Measurements from ENCODE around the gene PRR16.

Gene PRR16

DNA sequence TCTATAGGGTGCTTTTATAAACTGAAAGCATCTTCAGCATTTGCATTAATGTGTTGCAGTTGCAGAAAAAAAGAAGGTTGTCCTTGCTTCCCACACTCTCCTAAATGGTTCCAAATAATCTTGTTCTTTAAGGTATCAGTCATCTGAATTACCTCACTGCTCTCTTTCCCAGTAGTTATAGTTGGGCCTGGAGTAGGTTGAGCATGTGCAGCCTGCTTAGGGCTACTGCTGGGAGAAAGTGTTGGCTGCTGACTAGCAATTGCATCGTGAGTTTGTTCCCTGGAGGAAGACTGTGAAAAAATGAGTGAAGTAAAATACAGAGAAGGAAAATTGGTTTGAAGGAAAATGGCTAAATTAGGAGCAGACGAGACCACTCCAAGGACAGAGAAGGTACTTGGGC, 74.5 kb downstream of the PRR16 start:
- no peak overlapping the region for H3K27ac ChIP-seq (ENCODE audit: low read length)
- H3K36me3 ChIP-seq (ENCODE audit: control insufficient read depth in 2 of 2, insufficient read depth in 2 of 2, low read length in 2 of 2) = no peaks in the 10 kb centered on the region
- H3K27me3 ChIP-seq (ENCODE audit: control insufficient read depth in 1 of 2, insufficient read depth in 2 of 2, low read length in 2 of 2) = no peaks in the 10 kb centered on the region
- no peak overlapping the region for H3K9ac ChIP-seq (ENCODE audit: low read length in 2 of 2)
- no peak overlapping the region for H3K4me3 ChIP-seq (ENCODE audit: low read length in 2 of 2)
- no peaks in the 10 kb centered on the region for H3K4me1 ChIP-seq (ENCODE audit: control insufficient read depth, insufficient read depth, low read length)
- peaks cover 0 to 2% of the 10 kb centered on the region in 2 donors for H3K9me3 ChIP-seq (ENCODE audit: control insufficient read depth in 2 of 2, low read length in 2 of 2)

DNA sequence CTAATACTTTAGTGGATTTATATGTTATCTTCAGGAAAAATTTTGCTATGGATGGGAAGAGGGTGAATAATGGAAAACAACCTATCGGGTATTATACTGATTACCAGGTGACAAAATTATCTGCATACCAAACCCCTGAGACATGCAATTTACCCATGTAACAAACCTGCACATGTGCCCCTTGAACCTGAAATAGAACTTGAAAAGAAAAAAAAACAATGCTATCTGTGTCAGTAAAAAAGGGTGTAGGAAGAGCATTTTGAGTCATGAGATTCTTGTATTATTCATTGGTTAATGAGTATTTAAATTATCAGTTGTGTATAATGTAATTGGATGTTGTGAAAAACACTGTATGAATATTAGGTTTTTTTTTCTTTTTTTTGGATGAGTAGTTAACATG, 75.4 kb downstream of the PRR16 start:
- no peaks in the 10 kb centered on the region for H3K4me1 ChIP-seq (ENCODE audit: control insufficient read depth, insufficient read depth, low read length)
- H3K9me3 ChIP-seq (ENCODE audit: control insufficient read depth in 2 of 2, low read length in 2 of 2) = peaks cover 0 to 2% of the 10 kb centered on the region in 2 donors
- H3K4me3 ChIP-seq (ENCODE audit: low read length in 2 of 2) = no peak overlapping the region
- no peaks in the 10 kb centered on the region for H3K27me3 ChIP-seq (ENCODE audit: control insufficient read depth in 1 of 2, insufficient read depth in 2 of 2, low read length in 2 of 2)
- H3K36me3 ChIP-seq (ENCODE audit: control insufficient read depth in 2 of 2, insufficient read depth in 2 of 2, low read length in 2 of 2) = no peaks in the 10 kb centered on the region
- H3K27ac ChIP-seq (ENCODE audit: low read length) = no peak overlapping the region
- H3K9ac ChIP-seq (ENCODE audit: low read length in 2 of 2) = no peak overlapping the region

DNA sequence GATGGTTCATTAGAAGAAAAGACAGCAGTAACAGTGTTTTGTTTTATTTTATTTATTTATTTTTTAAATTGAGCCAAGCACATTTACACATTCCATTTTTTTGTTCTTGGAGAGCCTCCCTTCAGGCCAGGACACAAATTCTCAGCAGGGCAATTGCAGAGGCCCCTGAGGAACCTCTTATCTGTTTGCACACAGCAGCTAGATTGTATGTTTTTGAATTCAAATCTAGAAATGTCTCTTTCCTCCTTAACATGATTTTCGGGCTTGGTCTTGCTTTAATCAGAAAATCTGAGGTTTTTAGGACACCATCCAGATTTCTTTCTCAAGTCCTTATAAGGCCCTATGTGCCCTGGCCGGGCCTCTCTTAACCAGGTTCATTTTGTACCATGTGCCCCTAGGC, 76.0 kb downstream of the PRR16 start:
- Histone ChIP-seq H3K9me3 (ENCODE audit: control insufficient read depth in 2 of 2, low read length in 2 of 2) (peaks cover 0 to 2% of the 10 kb centered on the region in 2 donors), H3K4me3 (ENCODE audit: low read length in 2 of 2) (no peak overlapping the region), H3K27me3 (ENCODE audit: control insufficient read depth in 1 of 2, insufficient read depth in 2 of 2, low read length in 2 of 2) (no peaks in the 10 kb centered on the region), H3K4me1 (ENCODE audit: control insufficient read depth, insufficient read depth, low read length) (no peaks in the 10 kb centered on the region), H3K27ac (ENCODE audit: low read length) (no peak overlapping the region), H3K36me3 (ENCODE audit: control insufficient read depth in 2 of 2, insufficient read depth in 2 of 2, low read length in 2 of 2) (no peaks in the 10 kb centered on the region), H3K9ac (ENCODE audit: low read length in 2 of 2) (no peak overlapping the region)

DNA sequence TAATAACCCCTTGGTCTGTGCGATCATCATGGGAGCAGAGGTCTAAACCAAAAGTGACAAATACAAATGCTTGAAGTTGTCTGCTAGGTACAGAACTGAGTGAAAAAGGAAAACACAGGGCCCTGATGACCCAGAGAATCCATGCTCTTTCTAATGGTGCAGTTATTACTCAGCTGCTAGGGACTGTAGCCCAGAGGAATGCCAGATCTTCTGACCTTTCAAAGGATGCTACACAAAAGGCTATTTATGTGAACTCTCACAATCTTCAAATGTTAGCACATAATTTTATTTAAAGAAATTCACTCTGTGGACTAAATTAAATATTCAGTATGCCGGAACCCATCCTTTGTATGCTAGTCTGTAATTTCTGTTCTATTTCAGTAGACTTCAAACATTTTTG, 79.9 kb downstream of the PRR16 start:
- Histone ChIP-seq H3K27me3 (ENCODE audit: control insufficient read depth in 1 of 2, insufficient read depth in 2 of 2, low read length in 2 of 2) (no peaks in the 10 kb centered on the region), H3K36me3 (ENCODE audit: control insufficient read depth in 2 of 2, insufficient read depth in 2 of 2, low read length in 2 of 2) (no peaks in the 10 kb centered on the region)

DNA sequence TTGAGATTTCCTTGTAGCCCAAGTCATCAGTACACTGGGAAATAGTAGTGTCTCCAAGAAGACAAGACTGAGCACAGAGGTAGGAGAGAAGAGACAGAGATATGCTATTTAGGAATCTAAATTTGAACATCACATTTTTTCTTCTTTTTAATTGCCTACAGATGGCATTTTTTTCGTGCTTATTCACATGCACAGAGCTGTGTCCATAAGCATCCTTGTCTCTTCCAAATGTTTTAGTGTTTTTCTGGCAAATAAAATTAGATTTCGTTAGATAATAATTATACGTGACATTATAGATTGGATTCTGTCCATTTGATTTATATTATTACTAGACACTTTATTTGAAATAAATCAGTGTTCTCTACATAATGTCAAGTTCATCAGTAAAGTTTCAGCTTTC, 80.9 kb downstream of the PRR16 start:
- Histone ChIP-seq H3K27me3 (ENCODE audit: control insufficient read depth in 1 of 2, insufficient read depth in 2 of 2, low read length in 2 of 2) (no peaks in the 10 kb centered on the region), H3K4me1 (ENCODE audit: control insufficient read depth, insufficient read depth, low read length) (no peaks in the 10 kb centered on the region), H3K36me3 (ENCODE audit: control insufficient read depth in 2 of 2, insufficient read depth in 2 of 2, low read length in 2 of 2) (no peaks in the 10 kb centered on the region), H3K9me3 (ENCODE audit: control insufficient read depth in 2 of 2, low read length in 2 of 2) (no peaks in the 10 kb centered on the region), H3K9ac (ENCODE audit: low read length in 2 of 2) (no peak overlapping the region), H3K27ac (ENCODE audit: low read length) (no peak overlapping the region), H3K4me3 (ENCODE audit: low read length in 2 of 2) (no peak overlapping the region)

More for the DNA sequence above, 79.9 kb downstream of the PRR16 start:
- H3K9me3 ChIP-seq (ENCODE audit: control insufficient read depth in 2 of 2, low read length in 2 of 2) = no peaks in the 10 kb centered on the region
- no peak overlapping the region for H3K9ac ChIP-seq (ENCODE audit: low read length in 2 of 2)
- H3K4me3 ChIP-seq (ENCODE audit: low read length in 2 of 2) = no peak overlapping the region
- H3K4me1 ChIP-seq (ENCODE audit: control insufficient read depth, insufficient read depth, low read length) = no peaks in the 10 kb centered on the region
- no peak overlapping the region for H3K27ac ChIP-seq (ENCODE audit: low read length)

DNA sequence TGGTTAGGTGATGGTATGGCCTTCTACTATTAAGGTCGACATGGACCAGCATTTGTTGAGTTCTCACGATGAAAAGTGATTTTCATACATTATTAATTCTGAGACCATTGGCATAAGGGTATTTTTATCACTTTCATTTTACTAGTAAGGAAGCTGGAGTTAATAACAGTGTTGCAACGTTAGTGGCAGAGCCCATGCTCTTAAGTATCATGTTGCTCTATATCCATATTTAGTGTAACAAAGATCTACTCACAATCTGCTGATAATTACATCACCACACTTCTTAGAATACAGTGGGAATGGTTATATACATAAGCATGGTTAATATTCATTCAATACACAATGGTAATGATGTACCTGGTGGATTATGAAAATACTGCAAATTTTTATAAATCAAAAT, 81.9 kb downstream of the PRR16 start:
- Histone ChIP-seq H3K9ac (ENCODE audit: low read length in 2 of 2) (no peak overlapping the region), H3K9me3 (ENCODE audit: control insufficient read depth in 2 of 2, low read length in 2 of 2) (no peaks in the 10 kb centered on the region), H3K4me3 (ENCODE audit: low read length in 2 of 2) (no peak overlapping the region), H3K4me1 (ENCODE audit: control insufficient read depth, insufficient read depth, low read length) (no peaks in the 10 kb centered on the region), H3K27ac (ENCODE audit: low read length) (no peak overlapping the region), H3K27me3 (ENCODE audit: control insufficient read depth in 1 of 2, insufficient read depth in 2 of 2, low read length in 2 of 2) (no peaks in the 10 kb centered on the region), H3K36me3 (ENCODE audit: control insufficient read depth in 2 of 2, insufficient read depth in 2 of 2, low read length in 2 of 2) (no peaks in the 10 kb centered on the region)

DNA sequence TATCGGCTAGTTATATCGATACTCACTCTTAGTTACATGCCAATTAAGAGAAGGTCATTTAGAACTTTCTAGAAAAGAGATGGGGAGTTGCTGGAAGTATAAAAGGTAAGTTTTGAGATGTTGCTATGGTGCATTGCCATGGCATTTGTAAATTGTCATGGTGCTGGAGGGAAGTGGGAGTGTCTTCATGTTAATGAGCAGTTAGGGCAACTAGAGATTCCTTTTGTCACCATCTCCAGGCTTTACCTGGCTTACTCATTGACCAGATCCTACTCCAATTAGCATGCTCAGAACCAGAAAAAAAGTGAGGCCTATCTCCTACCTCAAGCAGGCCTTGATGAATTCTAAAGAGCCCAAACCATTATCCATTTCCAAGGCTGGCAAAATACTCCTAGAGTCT, 82.8 kb downstream of the PRR16 start:
- Histone ChIP-seq H3K4me3 (ENCODE audit: low read length in 2 of 2) (no peak overlapping the region), H3K9ac (ENCODE audit: low read length in 2 of 2) (no peak overlapping the region), H3K27me3 (ENCODE audit: control insufficient read depth in 1 of 2, insufficient read depth in 2 of 2, low read length in 2 of 2) (no peaks in the 10 kb centered on the region), H3K9me3 (ENCODE audit: control insufficient read depth in 2 of 2, low read length in 2 of 2) (no peaks in the 10 kb centered on the region), H3K27ac (ENCODE audit: low read length) (no peak overlapping the region), H3K36me3 (ENCODE audit: control insufficient read depth in 2 of 2, insufficient read depth in 2 of 2, low read length in 2 of 2) (no peaks in the 10 kb centered on the region), H3K4me1 (ENCODE audit: control insufficient read depth, insufficient read depth, low read length) (no peaks in the 10 kb centered on the region)

DNA sequence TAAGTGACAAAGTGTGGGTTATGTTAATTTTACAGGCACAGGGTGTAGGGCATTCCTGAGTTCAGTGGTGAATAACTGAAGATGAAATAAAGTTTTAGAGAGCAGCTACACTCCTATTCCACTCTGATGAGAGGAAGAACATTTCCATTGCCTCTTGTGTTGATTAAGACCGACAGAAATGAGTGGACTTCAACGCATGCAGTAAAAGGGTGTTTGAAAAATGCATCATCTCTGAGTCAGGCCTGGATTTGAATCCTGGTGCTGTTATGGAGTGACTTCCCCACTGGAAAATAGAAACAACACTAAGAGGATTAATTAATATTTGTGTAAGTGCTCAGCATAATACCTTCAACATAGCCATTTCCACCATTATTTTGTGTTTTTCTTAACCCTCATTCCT, 86.3 kb downstream of the PRR16 start:
- no peaks in the 10 kb centered on the region for H3K27me3 ChIP-seq (ENCODE audit: control insufficient read depth in 1 of 2, insufficient read depth in 2 of 2, low read length in 2 of 2)
- H3K9ac ChIP-seq (ENCODE audit: low read length in 2 of 2) = no peak overlapping the region
- no peaks in the 10 kb centered on the region for H3K36me3 ChIP-seq (ENCODE audit: control insufficient read depth in 2 of 2, insufficient read depth in 2 of 2, low read length in 2 of 2)
- H3K4me3 ChIP-seq (ENCODE audit: low read length in 2 of 2) = no peak overlapping the region
- H3K9me3 ChIP-seq (ENCODE audit: control insufficient read depth in 2 of 2, low read length in 2 of 2) = no peaks in the 10 kb centered on the region
- no peaks in the 10 kb centered on the region for H3K4me1 ChIP-seq (ENCODE audit: control insufficient read depth, insufficient read depth, low read length)
- no peak overlapping the region for H3K27ac ChIP-seq (ENCODE audit: low read length)

DNA sequence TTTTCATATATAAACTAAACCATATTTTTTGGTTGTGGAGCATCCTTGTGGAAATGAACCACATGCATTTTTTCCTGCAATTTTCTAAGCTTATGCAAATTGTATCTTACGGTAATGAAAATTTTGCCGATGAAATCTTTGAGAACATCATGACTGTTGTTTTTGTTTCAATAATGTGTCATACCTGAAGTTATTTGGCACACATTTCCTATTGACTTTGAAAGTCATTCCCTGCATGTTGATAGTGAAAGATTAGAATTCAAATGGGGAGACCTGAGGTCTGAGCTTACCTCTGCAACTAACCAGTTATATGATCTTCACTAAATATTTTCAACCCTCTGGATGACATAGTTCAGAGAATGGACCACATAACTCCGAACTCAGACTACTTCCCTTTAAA, 88.5 kb downstream of the PRR16 start:
- Histone ChIP-seq H3K4me3 (ENCODE audit: low read length in 2 of 2) (no peak overlapping the region), H3K4me1 (ENCODE audit: control insufficient read depth, insufficient read depth, low read length) (no peaks in the 10 kb centered on the region), H3K36me3 (ENCODE audit: control insufficient read depth in 2 of 2, insufficient read depth in 2 of 2, low read length in 2 of 2) (no peaks in the 10 kb centered on the region), H3K27me3 (ENCODE audit: control insufficient read depth in 1 of 2, insufficient read depth in 2 of 2, low read length in 2 of 2) (no peaks in the 10 kb centered on the region), H3K9ac (ENCODE audit: low read length in 2 of 2) (no peak overlapping the region), H3K9me3 (ENCODE audit: control insufficient read depth in 2 of 2, low read length in 2 of 2) (no peaks in the 10 kb centered on the region), H3K27ac (ENCODE audit: low read length) (no peak overlapping the region)

DNA sequence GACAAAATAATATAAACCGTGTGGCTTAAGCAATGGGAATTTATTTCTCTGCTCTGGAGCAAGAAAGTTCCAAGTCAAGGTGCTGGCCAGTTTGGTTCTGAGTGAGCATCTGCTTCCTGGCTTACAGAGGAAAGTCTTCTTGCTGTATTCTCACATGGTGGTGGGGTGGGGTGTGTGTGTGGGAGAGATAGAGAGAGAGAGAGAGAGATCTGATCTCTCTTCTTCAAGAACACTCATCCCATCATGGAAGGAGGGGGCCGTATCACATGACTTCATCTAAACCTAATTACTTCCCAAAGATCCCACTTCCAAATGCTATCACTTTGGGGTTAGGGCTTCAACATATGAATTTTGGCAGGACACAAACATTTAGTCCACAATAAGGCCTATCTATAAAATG, 91.2 kb downstream of the PRR16 start:
- Histone ChIP-seq H3K9me3 (ENCODE audit: control insufficient read depth in 2 of 2, low read length in 2 of 2) (no peaks in the 10 kb centered on the region), H3K4me3 (ENCODE audit: low read length in 2 of 2) (no peak overlapping the region), H3K27me3 (ENCODE audit: control insufficient read depth in 1 of 2, insufficient read depth in 2 of 2, low read length in 2 of 2) (no peaks in the 10 kb centered on the region), H3K36me3 (ENCODE audit: control insufficient read depth in 2 of 2, insufficient read depth in 2 of 2, low read length in 2 of 2) (no peaks in the 10 kb centered on the region), H3K9ac (ENCODE audit: low read length in 2 of 2) (no peak overlapping the region), H3K27ac (ENCODE audit: low read length) (no peak overlapping the region), H3K4me1 (ENCODE audit: control insufficient read depth, insufficient read depth, low read length) (no peaks in the 10 kb centered on the region)

DNA sequence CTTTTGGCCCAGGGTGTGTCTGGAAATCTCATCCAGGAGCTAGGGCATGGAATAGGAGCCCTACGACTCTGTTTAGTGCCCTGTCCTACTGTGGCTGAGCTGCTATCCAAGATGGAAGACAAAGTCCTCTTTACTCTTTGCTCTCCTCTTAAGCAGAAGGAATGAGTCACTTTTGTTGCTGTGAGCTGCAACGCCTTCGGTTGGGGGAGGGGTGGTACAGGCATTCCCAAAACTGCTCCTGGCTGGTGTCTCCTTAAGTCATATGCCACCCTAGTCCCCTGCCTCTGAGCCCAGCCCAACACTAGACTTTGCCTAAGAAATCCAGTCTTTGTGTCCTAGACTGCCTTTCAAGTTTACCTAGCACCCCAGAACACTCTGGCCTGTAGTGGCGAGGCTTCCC, 99.9 kb downstream of the PRR16 start:
- H3K4me3 ChIP-seq (ENCODE audit: low read length in 2 of 2) = no peak overlapping the region
- H3K9me3 ChIP-seq (ENCODE audit: control insufficient read depth in 2 of 2, low read length in 2 of 2) = no peaks in the 10 kb centered on the region
- no peaks in the 10 kb centered on the region for H3K4me1 ChIP-seq (ENCODE audit: control insufficient read depth, insufficient read depth, low read length)
- H3K36me3 ChIP-seq (ENCODE audit: control insufficient read depth in 2 of 2, insufficient read depth in 2 of 2, low read length in 2 of 2) = no peaks in the 10 kb centered on the region
- no peak overlapping the region for H3K9ac ChIP-seq (ENCODE audit: low read length in 2 of 2)
- no peak overlapping the region for H3K27ac ChIP-seq (ENCODE audit: low read length)
- H3K27me3 ChIP-seq (ENCODE audit: control insufficient read depth in 1 of 2, insufficient read depth in 2 of 2, low read length in 2 of 2) = no peaks in the 10 kb centered on the region

DNA sequence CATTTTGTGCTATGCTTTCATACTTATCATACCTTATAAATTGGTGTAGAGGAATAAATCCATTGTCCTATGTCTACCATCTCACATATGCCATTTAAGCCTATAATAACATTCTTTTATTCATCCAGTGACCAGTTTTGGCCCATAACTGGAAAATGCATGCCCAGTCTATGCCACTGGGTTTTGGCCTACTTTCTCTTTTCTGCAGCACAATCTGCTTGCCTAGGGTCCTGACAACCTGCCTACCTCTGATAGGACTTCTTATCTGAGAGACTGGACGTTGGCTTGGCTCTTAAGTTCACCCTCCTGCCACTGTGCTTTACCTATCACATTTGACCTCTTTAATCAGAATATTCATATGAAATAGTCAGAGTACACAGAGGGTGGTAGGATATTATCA, 103.0 kb downstream of the PRR16 start:
- no peaks in the 10 kb centered on the region for H3K27me3 ChIP-seq (ENCODE audit: control insufficient read depth in 1 of 2, insufficient read depth in 2 of 2, low read length in 2 of 2)
- no peaks in the 10 kb centered on the region for H3K36me3 ChIP-seq (ENCODE audit: control insufficient read depth in 2 of 2, insufficient read depth in 2 of 2, low read length in 2 of 2)
- no peak overlapping the region for H3K9ac ChIP-seq (ENCODE audit: low read length in 2 of 2)
- H3K4me3 ChIP-seq (ENCODE audit: low read length in 2 of 2) = no peak overlapping the region
- H3K9me3 ChIP-seq (ENCODE audit: control insufficient read depth in 2 of 2, low read length in 2 of 2) = no peaks in the 10 kb centered on the region
- no peak overlapping the region for H3K27ac ChIP-seq (ENCODE audit: low read length)
- H3K4me1 ChIP-seq (ENCODE audit: control insufficient read depth, insufficient read depth, low read length) = no peaks in the 10 kb centered on the region

Data from stomach smooth muscle (tissue), 2 donors.